Body of pancreas (tissue), 4 donors: ENCODE data around the gene PCGF5.

Experiments used
- POLR2A ChIP-seq, 3 donors: fragments of 450-650 bp; IDR thresholded peaks; one replicate each; pipeline ENCODE4 v1.6.1; 2016; ENCODE audit warnings: antibody characterized with exemption in 3 of 3, mild to moderate bottlenecking in 2 of 3
- TF ChIP-seq, protein P1 (sequence below), 7 experiments: fragments of 450-650 bp in 4 of 7; fragments of 200-600 bp in 3 of 7; sonication (generic) in 3 of 7; IDR thresholded peaks; one replicate each; pipeline ENCODE4 v1.5.1; 2016 to 2019; ENCODE audit warnings: antibody characterized with exemption in 7 of 7

DNA sequence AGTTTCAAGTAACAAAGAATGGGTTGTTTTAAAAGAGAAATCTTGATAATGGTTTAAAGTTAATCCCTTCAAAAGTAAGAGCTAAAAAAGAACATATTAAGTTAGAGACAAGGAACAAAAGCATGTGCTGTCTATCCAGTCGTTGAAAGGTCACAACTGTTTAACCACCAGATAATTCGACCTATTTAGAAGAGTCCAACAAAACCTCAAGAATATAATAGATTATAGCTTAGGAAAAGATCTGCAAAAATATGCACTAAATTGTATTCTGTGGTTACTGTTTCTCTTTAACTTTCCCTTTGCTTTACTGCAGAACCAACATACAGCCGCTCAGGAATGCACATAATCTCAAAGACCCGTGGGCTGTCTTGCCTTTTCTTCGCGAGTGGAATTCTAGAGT lies 74.9 kb downstream of the PCGF5 start:
- TF ChIP-seq, protein P1, sequence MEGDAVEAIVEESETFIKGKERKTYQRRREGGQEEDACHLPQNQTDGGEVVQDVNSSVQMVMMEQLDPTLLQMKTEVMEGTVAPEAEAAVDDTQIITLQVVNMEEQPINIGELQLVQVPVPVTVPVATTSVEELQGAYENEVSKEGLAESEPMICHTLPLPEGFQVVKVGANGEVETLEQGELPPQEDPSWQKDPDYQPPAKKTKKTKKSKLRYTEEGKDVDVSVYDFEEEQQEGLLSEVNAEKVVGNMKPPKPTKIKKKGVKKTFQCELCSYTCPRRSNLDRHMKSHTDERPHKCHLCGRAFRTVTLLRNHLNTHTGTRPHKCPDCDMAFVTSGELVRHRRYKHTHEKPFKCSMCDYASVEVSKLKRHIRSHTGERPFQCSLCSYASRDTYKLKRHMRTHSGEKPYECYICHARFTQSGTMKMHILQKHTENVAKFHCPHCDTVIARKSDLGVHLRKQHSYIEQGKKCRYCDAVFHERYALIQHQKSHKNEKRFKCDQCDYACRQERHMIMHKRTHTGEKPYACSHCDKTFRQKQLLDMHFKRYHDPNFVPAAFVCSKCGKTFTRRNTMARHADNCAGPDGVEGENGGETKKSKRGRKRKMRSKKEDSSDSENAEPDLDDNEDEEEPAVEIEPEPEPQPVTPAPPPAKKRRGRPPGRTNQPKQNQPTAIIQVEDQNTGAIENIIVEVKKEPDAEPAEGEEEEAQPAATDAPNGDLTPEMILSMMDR (IDR thresholded peaks at IDR 0.05) = no peak
- TF ChIP-seq POLR2A (IDR thresholded peaks at IDR 0.05) = no peak
